Measurements from ENCODE around the gene PGM5.

Gene PGM5

GRCh38 chr9:68509689-68510088 is 153.3 kb downstream of the PGM5 start:
- no peak overlapping the region for H2AFZ ChIP-seq (ENCODE audit: low read length, unreplicated experiment)
- no peak overlapping the region for H3K4me3 ChIP-seq (ENCODE audit: low read depth, low read length)
- no peaks in the 10 kb centered on the region for H3K36me3 ChIP-seq (ENCODE audit: insufficient read depth, low read length)
- H3K27me3 ChIP-seq (ENCODE audit: insufficient read depth, low read length), result no peaks in the 10 kb centered on the region
- no peaks in the 10 kb centered on the region for H3K79me2 ChIP-seq (ENCODE audit: control insufficient read depth, insufficient read depth, low read length, unreplicated experiment)
- H3K4me1 ChIP-seq (ENCODE audit: control insufficient read depth, insufficient read depth, low read length, unreplicated experiment), result no peaks in the 10 kb centered on the region
- H3K27ac ChIP-seq (ENCODE audit: low read depth, low read length), result no peak overlapping the region

GRCh38 chr9:68513385-68513784 is 157.0 kb downstream of the PGM5 start:
- Histone ChIP-seq H3K27ac (ENCODE audit: low read depth, low read length) (no peak overlapping the region), H3K36me3 (ENCODE audit: insufficient read depth, low read length) (no peaks in the 10 kb centered on the region), H3K4me3 (ENCODE audit: low read depth, low read length) (no peak overlapping the region), H2AFZ (ENCODE audit: low read length, unreplicated experiment) (no peak overlapping the region), H3K79me2 (ENCODE audit: control insufficient read depth, insufficient read depth, low read length, unreplicated experiment) (no peaks in the 10 kb centered on the region), H3K4me1 (ENCODE audit: control insufficient read depth, insufficient read depth, low read length, unreplicated experiment) (no peaks in the 10 kb centered on the region), H3K27me3 (ENCODE audit: insufficient read depth, low read length) (no peaks in the 10 kb centered on the region)

- H3K4me3 ChIP-seq (ENCODE audit: low read depth, low read length), result no peak overlapping the region
- H3K27ac ChIP-seq (ENCODE audit: low read depth, low read length), result no peak overlapping the region
- H3K79me2 ChIP-seq (ENCODE audit: control insufficient read depth, insufficient read depth, low read length, unreplicated experiment), result no peaks in the 10 kb centered on the region
- H3K27me3 ChIP-seq (ENCODE audit: insufficient read depth, low read length), result no peaks in the 10 kb centered on the region
- H2AFZ ChIP-seq (ENCODE audit: low read length, unreplicated experiment), result no peak overlapping the region
- H3K4me1 ChIP-seq (ENCODE audit: control insufficient read depth, insufficient read depth, low read length, unreplicated experiment), result no peaks in the 10 kb centered on the region
- H3K36me3 ChIP-seq (ENCODE audit: insufficient read depth, low read length), result no peaks in the 10 kb centered on the region
Observed at GRCh38 chr9:68513981-68514380, 157.6 kb downstream of the PGM5 start.

DNA sequence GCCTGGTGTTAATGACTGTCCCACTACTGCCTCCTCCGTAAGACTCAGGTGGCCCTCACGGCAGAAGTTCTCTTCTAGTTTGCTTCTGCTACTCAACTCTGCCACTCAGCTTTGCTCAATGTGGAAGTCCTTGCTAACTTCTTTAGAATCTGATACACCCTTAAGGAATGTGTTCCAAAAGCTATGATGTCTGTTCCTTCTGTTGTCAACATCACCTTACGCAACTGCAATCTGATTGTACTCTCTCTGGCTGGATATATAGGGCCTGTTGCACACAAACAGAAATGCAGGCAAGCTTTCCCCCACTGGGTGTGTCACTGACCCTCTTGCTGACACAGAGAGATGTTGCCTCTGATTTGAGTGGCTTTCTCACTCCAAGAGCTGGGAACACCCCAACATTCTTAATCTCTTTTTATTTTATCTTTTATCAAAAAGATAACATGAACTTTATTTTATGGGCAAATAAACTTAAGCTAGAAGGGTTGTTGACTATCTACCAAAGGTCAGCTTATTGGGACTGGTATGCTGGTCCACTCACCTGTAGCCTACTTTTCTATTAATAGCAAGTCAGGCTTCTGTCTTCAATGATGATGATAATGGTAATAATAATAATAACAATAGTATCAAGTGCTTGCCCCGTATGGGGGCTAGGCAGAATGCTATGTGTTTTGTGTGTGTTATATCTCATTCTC is 159.1 kb downstream of the PGM5 start:
- Histone ChIP-seq H3K27ac (ENCODE audit: low read depth, low read length) (no peak overlapping the region), H3K4me3 (ENCODE audit: low read depth, low read length) (no peak overlapping the region), H3K4me1 (ENCODE audit: control insufficient read depth, insufficient read depth, low read length, unreplicated experiment) (no peaks in the 10 kb centered on the region), H3K27me3 (ENCODE audit: insufficient read depth, low read length) (no peaks in the 10 kb centered on the region), H2AFZ (ENCODE audit: low read length, unreplicated experiment) (no peak overlapping the region), H3K79me2 (ENCODE audit: control insufficient read depth, insufficient read depth, low read length, unreplicated experiment) (no peaks in the 10 kb centered on the region), H3K36me3 (ENCODE audit: insufficient read depth, low read length) (no peaks in the 10 kb centered on the region)

DNA sequence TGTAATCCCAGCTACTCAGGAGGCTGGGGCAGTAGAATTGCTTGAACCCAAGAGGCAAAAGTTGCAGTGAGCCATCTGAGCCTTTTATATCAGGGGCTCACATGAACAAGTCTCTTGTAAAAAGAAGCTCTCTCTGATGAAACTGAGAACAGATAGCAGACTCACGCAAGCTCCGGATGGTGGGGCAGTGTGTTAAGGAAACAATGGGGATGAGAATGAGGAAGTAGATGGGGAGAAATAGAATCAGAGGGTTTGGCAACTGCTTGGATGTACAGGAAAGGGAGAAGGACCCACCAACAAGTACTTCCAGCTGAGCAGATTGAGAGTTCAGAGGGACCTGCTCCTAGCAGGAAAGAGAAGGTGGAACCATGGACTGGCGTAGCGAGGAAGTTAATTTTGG is 165.7 kb downstream of the PGM5 start:
- Histone ChIP-seq H3K4me3 (ENCODE audit: low read depth, low read length) (no peak overlapping the region), H3K27me3 (ENCODE audit: insufficient read depth, low read length) (no peaks in the 10 kb centered on the region), H3K79me2 (ENCODE audit: control insufficient read depth, insufficient read depth, low read length, unreplicated experiment) (no peaks in the 10 kb centered on the region)

DNA sequence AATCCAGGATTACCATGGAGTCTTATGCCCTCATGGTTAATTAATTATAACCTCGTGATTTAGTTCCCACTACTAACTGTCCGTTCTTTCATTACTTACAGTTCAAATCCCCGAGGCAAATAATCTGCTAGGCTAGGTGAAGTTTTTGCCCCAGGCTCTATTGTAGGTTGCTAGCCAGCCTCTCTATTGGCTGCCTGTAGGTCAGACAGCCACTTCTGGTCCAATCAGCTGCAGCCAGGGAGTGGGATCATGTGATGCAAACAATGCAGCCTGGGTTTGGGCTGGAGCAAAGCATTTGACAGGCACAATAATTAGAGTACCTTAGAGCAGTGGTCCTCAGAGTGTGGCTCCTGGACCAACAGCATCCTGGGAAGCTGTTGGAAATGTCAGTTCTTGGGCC is 166.5 kb downstream of the PGM5 start:
- Histone ChIP-seq H3K36me3 (ENCODE audit: insufficient read depth, low read length) (no peaks in the 10 kb centered on the region), H3K27me3 (ENCODE audit: insufficient read depth, low read length) (no peaks in the 10 kb centered on the region), H3K4me1 (ENCODE audit: control insufficient read depth, insufficient read depth, low read length, unreplicated experiment) (no peaks in the 10 kb centered on the region), H3K79me2 (ENCODE audit: control insufficient read depth, insufficient read depth, low read length, unreplicated experiment) (no peaks in the 10 kb centered on the region), H2AFZ (ENCODE audit: low read length, unreplicated experiment) (no peak overlapping the region), H3K4me3 (ENCODE audit: low read depth, low read length) (no peak overlapping the region), H3K27ac (ENCODE audit: low read depth, low read length) (no peak overlapping the region)

More for the DNA sequence above, 165.7 kb downstream of the PGM5 start:
- H3K36me3 ChIP-seq (ENCODE audit: insufficient read depth, low read length), result no peaks in the 10 kb centered on the region
- no peaks in the 10 kb centered on the region for H3K4me1 ChIP-seq (ENCODE audit: control insufficient read depth, insufficient read depth, low read length, unreplicated experiment)
- no peak overlapping the region for H3K27ac ChIP-seq (ENCODE audit: low read depth, low read length)
- no peak overlapping the region for H2AFZ ChIP-seq (ENCODE audit: low read length, unreplicated experiment)

DNA sequence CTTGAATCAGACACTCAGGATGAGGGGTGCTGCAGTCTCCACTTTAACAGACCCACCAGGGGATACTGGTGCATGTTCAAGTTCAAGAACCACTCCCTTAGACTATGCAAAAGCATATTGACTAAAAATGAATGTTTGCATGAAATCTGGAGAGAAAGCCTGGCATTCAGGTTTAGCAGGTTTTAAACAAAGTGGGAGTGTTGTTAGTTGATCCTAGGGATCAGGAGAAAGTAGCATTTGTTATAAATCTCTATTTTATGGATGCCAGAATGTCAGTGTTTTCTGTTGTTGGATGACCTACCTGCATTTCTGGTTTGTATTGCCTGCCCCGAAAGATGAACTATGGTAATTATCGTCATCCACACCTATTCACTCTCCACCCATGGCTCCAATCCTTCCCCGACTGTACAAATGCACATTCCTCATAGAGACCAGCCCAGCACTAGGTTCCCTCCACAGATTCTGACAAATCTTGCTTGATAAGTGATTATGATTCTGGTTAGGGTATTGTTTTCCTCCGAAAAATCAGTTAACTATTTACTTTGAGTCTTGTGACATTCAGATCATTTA is 167.0 kb downstream of the PGM5 start:
- Histone ChIP-seq H3K79me2 (ENCODE audit: control insufficient read depth, insufficient read depth, low read length, unreplicated experiment) (no peaks in the 10 kb centered on the region), H3K36me3 (ENCODE audit: insufficient read depth, low read length) (no peaks in the 10 kb centered on the region), H2AFZ (ENCODE audit: low read length, unreplicated experiment) (no peak overlapping the region), H3K27ac (ENCODE audit: low read depth, low read length) (no peak overlapping the region), H3K4me3 (ENCODE audit: low read depth, low read length) (no peak overlapping the region), H3K27me3 (ENCODE audit: insufficient read depth, low read length) (no peaks in the 10 kb centered on the region), H3K4me1 (ENCODE audit: control insufficient read depth, insufficient read depth, low read length, unreplicated experiment) (no peaks in the 10 kb centered on the region)

- Histone ChIP-seq H3K27me3 (ENCODE audit: insufficient read depth, low read length) (no peaks in the 10 kb centered on the region), H3K27ac (ENCODE audit: low read depth, low read length) (no peak overlapping the region), H3K4me3 (ENCODE audit: low read depth, low read length) (no peak overlapping the region), H3K79me2 (ENCODE audit: control insufficient read depth, insufficient read depth, low read length, unreplicated experiment) (no peaks in the 10 kb centered on the region), H3K36me3 (ENCODE audit: insufficient read depth, low read length) (no peaks in the 10 kb centered on the region), H3K4me1 (ENCODE audit: control insufficient read depth, insufficient read depth, low read length, unreplicated experiment) (no peaks in the 10 kb centered on the region), H2AFZ (ENCODE audit: low read length, unreplicated experiment) (no peak overlapping the region)
Observed at GRCh38 chr9:68530618-68531017, 174.2 kb downstream of the PGM5 start.

DNA sequence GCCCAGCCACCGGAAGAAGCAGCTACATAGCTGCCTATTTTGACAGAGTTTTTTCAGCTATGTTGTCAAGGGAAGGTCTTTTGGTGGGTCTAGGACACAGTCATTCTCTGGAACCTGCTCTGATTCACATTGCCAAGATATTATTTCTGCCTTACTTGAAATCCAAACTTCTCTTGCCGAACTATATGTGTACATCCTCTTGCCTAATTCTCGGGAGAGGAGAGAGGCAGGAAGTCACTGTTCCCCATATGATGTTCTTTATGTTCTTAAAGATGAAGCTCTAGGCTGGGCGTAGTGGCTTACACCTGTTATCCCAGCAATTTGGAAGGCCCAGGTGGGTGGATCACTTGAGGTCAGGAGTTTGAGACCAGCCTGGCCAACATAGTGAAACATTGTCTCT is 175.7 kb downstream of the PGM5 start:
- H3K27me3 ChIP-seq (ENCODE audit: insufficient read depth, low read length), result no peaks in the 10 kb centered on the region
- H2AFZ ChIP-seq (ENCODE audit: low read length, unreplicated experiment), result no peak overlapping the region
- H3K4me3 ChIP-seq (ENCODE audit: low read depth, low read length), result no peak overlapping the region
- no peaks in the 10 kb centered on the region for H3K4me1 ChIP-seq (ENCODE audit: control insufficient read depth, insufficient read depth, low read length, unreplicated experiment)
- no peaks in the 10 kb centered on the region for H3K36me3 ChIP-seq (ENCODE audit: insufficient read depth, low read length)
- H3K27ac ChIP-seq (ENCODE audit: low read depth, low read length), result no peak overlapping the region
- H3K79me2 ChIP-seq (ENCODE audit: control insufficient read depth, insufficient read depth, low read length, unreplicated experiment), result no peaks in the 10 kb centered on the region

DNA sequence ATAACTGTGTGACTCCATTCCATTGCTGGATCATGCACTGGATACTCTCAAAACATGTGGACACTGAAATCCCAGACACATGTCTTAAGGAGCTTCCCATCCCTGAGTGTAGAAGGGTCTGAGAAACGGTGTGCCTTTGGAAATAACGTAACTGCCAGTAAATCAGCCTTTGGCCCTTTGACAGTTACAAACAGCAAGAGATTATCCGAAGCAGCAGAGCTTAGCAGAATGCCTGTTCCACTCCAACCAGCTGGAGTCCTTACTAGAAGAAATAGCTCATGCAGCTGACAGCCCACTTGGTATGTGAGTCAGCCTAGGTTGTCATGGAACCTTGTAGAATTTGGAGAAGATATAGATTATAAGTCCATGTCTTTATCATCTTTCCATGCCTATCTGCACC is 177.3 kb downstream of the PGM5 start:
- no peaks in the 10 kb centered on the region for H3K79me2 ChIP-seq (ENCODE audit: control insufficient read depth, insufficient read depth, low read length, unreplicated experiment)
- no peaks in the 10 kb centered on the region for H3K4me1 ChIP-seq (ENCODE audit: control insufficient read depth, insufficient read depth, low read length, unreplicated experiment)
- no peaks in the 10 kb centered on the region for H3K27me3 ChIP-seq (ENCODE audit: insufficient read depth, low read length)
- H3K4me3 ChIP-seq (ENCODE audit: low read depth, low read length), result no peak overlapping the region
- H3K27ac ChIP-seq (ENCODE audit: low read depth, low read length), result no peak overlapping the region
- H2AFZ ChIP-seq (ENCODE audit: low read length, unreplicated experiment), result no peak overlapping the region
- no peaks in the 10 kb centered on the region for H3K36me3 ChIP-seq (ENCODE audit: insufficient read depth, low read length)

GRCh38 chr9:68536876-68537615 is 180.6 kb downstream of the PGM5 start:
- Histone ChIP-seq H3K79me2 (ENCODE audit: control insufficient read depth, insufficient read depth, low read length, unreplicated experiment) (no peaks in the 10 kb centered on the region), H3K36me3 (ENCODE audit: insufficient read depth, low read length) (no peaks in the 10 kb centered on the region), H3K4me1 (ENCODE audit: control insufficient read depth, insufficient read depth, low read length, unreplicated experiment) (no peaks in the 10 kb centered on the region), H3K27ac (ENCODE audit: low read depth, low read length) (no peak overlapping the region), H2AFZ (ENCODE audit: low read length, unreplicated experiment) (no peak overlapping the region), H3K27me3 (ENCODE audit: insufficient read depth, low read length) (no peaks in the 10 kb centered on the region), H3K4me3 (ENCODE audit: low read depth, low read length) (no peak overlapping the region)
